HG03280 (cell line): ENCODE data around the gene SPC24.

Source experiments
- ATAC-seq: cut with Tn5 transposase; IDR thresholded peaks from one replicate; pipeline ENCODE4 v1.9.1; 2021; ENCODE audit warnings: mild to moderate bottlenecking, moderate library complexity; ENCODE audit not compliant: unreplicated experiment

The SPC24 gene

DNA sequence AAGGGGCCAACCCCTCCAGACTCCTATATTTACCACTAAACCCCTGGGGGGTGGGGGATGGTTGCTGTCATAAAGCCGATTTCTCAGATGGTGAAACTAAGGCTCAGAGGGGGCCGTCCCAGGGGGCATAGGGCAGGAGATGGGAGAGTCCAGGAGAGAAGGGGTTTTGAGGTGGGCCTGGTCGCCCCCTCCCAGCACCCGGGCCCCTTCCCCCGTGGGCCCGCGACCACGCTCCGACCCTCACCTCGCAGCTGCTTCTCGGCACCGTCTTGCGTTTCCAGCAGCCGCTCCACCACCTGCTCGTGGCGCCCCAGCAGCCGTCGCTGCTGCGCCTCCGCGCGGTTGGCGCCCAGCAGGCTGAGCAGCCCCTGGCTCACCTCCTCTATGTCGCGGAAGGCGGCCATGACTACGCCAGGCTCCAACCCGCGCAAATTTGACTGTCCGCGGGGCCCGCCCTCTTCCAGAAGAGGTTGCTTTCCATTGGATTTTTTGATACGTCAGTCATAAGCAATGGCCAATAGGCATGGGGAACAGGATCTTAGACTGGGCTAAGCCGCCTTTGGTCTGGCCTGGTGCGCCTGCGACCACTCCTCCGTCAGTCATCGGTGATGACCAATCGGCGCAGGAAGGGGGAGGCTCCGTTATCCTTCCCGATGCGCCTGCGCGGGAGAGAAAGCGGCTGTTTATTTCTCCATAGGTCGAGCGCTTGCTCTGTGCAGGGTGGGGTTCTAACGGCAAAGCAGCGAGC lies at the start of gene SPC24:
Gene SPC24 (minus strand): TSS at position 410 of the 748 bp plus-strand sequence. CDS start 6 bp downstream, at position 404.
- ATAC-seq = peak; percentile 98

GRCh38 chr19:11204943-11205349 lies 49.4 kb upstream of the SPC24 start:
- ATAC-seq = no peak

DNA sequence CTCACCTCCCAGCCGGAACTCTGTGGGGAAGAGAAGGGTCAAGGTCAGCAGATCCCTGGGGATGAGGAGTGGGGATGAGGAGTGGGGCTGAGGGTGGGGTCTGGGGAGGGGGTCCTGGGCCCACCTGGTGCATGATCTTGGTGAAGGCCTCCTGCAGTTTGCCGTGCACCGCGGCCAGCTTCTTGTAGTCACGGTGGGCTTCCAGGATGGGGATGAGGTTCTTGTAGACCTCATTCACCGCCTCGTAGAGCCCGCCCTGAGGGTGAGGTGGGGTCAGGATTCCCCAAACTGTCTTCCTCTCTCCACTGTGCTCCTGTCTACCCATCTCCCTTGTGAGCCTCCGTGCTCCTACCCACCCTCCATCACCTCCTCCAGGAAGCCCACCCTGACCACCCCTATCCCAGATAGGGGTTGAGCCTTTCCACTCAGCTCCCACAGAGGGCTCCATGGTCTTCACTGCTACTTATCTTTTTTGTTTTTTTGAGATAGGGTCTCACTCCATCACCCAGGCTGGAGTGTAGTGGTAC lies 48.6 kb upstream of the SPC24 start:
- no peak for ATAC-seq

DNA sequence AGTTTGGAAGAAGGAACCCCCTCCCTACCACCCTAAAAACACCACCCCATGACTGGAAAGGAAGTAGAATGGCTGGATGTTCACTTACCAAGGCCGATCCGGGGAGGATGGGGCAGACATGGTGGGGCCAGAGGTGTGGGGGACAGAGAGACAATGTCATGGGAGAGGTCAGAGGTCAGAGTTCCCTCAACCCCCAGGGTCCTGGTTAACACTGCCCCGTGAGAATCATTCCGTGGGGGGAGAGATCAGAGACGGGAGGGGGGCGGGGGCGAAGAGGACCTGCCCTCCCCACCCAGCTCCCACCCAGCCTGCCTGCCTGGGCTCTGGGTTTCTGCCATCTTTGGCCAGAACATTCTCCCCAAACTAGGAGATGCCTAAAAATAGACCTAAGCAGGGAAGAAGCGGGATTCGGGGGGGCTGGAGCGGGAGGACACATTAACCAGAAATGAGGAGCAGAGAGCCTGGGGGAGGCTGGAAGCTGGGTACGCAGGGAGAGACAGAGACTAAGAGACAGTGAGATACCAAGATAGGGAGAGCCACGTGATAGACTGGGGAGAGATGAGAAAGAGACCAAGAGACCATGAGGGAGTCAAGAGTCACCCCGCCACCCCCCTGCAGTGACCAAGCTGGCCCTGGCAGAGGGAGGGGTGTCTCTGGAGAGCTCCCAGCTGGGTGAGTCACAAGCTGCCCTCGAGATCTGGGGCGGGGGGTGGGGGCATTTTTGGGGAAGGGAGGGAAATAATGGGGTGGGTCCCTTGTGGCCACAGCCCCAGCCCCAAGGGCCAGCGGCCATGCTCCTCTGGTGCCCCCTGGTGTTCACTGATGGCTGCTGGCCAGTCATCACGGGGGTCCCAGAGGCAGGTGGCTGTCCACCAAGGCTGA lies 47.9 kb upstream of the SPC24 start:
- ATAC-seq = no peak

DNA sequence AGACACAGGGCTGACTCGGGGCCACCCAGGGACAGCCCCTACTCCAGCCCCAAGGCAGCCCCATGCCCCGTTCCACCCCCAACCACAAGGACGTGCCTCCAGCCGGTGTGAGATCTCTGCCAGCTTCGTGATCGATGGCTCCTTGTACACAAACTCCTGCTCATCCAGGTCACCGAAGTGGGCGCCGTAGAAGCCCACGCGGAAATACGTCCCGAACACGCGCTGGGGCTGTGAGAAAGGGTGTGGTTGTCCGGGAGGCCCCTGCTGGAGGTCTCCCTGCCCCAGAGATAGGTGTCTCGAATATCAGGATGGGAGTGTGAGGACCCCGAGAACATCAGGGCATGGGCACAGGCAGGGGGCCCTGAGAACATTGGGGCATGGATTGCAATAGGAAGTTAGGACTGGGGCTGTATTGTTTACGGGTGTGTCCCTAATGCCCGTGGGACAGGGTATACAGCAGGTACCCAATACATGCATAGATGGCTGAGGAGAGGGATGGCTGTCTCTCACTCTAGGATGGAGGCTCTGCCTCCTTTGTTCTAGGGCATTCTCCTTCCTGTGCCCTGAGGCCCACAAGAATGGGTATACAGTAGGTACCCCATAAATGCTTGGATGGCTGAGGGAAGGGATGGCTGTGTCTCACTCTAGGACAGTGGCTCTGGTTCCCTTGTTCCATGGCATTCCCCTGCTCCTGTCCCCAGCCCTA lies 47.1 kb upstream of the SPC24 start:
- ATAC-seq = no peak

- no peak for ATAC-seq
These were observed 46.2 kb upstream of the SPC24 start for GRCh38 chr19:11201791-11202190.

DNA sequence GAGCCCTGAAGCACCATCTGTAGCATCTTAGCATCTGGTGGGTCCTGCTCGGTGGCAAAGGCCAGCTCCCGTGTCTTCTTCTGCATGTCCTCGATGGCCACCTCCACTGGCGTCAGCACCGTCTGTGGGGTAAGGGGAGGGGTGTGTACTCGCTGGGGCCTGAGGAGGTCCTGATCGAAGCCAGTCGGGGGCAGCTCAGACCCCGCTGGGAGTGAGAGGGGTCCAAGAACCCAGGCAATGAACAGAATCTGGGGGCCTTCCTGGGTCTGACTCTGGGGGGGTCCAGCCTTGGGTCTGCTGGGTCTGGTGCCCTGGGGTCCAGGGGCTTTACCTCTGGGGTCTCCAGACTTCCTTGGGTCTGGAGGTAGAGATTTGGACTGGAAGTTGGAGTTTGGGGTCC lies 45.3 kb upstream of the SPC24 start:
- no peak for ATAC-seq

DNA sequence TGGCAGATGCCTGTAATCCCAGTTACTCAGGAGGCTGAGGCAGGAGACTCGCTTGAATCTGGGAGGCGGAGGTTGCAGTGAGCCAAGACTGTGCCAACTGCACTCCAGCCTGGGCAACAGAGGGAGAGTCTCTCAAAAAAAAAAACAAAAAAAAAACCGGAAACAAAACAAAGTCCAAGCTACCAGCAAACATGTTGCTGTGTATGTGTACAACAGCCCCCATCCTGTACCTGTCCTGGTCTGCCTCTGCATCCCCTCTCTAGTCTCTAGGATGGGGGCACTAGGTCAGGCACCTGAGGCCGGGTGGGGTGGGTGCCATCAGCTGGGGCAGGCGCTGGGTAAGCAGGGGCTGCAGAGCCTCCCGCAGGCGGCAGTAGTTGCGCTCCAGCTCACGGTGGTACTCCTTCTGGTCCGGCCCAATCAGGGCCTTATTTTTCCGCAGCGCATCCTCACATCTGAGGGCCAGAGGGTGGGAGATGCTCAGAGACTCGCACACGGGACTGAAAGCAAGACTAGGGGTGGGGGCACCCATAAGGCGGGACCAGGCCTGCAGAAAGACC lies 44.5 kb upstream of the SPC24 start:
- ATAC-seq = no peak

DNA sequence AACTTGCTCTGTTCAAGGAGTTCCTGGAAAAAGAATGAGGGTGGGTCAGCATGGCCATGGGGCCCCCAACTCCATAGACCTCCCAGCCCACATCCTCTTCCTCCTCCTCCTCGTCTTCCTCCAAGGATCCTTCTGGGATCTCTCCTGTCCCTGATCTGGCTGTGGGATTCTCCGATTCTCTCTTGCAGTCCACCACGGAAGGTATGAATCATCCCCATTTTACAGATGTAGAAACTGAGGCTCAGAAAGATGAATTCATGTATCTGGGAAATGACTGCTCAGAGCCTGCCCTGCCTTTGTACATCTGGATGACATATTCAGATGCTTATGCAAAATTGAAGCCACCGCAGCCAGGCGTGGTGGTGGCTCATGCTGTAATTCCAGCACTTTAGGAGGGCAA lies 43.9 kb upstream of the SPC24 start:
- ATAC-seq = no peak

- no peak for ATAC-seq
These were observed 43.3 kb upstream of the SPC24 start for GRCh38 chr19:11198769-11199424.

GRCh38 chr19:11198175-11198534 lies 42.6 kb upstream of the SPC24 start:
- ATAC-seq = no peak

GRCh38 chr19:11197291-11198174 lies 42.0 kb upstream of the SPC24 start, which contains the start of gene KANK2:
TSS of gene KANK2 (minus strand) at chr19:11197545. CDS start at chr19:11194511, 3,034 bp downstream.
- peak; percentile 77 for ATAC-seq

- ATAC-seq = no peak
These were observed 41.1 kb upstream of the SPC24 start for GRCh38 chr19:11196406-11197287.

- no peak for ATAC-seq
These were observed 40.1 kb upstream of the SPC24 start for GRCh38 chr19:11195681-11196080.

GRCh38 chr19:11194656-11195558 lies 39.3 kb upstream of the SPC24 start:
- no peak for ATAC-seq

DNA sequence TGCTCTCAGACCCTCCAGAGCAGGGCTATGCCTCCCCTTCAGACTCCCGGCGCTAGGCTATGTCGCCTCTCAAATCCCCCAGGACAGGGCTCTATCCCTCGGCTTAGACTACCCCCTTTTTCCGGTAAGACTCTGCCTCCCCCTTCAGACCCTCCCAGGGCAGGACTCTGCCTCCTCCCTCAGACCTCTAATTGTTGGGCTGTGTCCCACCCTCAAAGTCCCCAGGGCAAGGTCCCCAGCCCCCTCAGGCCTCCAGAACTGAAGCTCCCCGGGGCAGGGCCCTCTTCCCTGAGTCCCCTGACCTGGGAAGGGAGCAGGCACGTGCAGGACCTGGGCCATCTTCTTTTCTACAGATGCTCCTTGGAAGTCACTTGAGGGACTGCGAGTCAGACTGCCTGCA lies 38.6 kb upstream of the SPC24 start:
- no peak for ATAC-seq
